Upper lobe of left lung (tissue), 6 donors: ENCODE results near the gene GTPBP3. TPM values are rescaled to one million over a fixed set of nuclear protein-coding genes. Genes with fewer than 3 reads are reported as not detected.

Experiments
- ATAC-seq, 2 donors: fragments of 200-7000 bp; cut with Tn5 transposase; one replicate each; pipeline ENCODE4 v1.9.1; 2022; ENCODE audit warnings: mild to moderate bottlenecking in 2 of 2, moderate library complexity in 2 of 2; ENCODE audit not compliant: low FRiP score in 2 of 2
- DNase-seq, 2 donors: peaks; one replicate each; pipeline ENCODE4 v3.0.0-alpha.2; 2019 to 2020
- H3K27ac ChIP-seq, 4 donors: fragments of 200-600 bp; sonication (generic); one replicate each; pipeline ENCODE4 v1.5.1; 2016 to 2019
- H3K27me3 ChIP-seq, 4 donors: fragments of 200-600 bp; sonication (generic); one replicate each; pipeline ENCODE4 v1.5.1; 2017 to 2019
- H3K36me3 ChIP-seq, 4 donors: fragments of 200-600 bp; sonication (generic); one replicate each; pipeline ENCODE4 v1.5.1; 2016 to 2019
- H3K4me1 ChIP-seq, 4 donors: fragments of 200-600 bp; sonication (generic); one replicate each; pipeline ENCODE4 v1.5.1; 2018 to 2019
- H3K4me3 ChIP-seq, 4 donors: fragments of 200-600 bp; sonication (generic); one replicate each; pipeline ENCODE4 v1.5.1; 2017 to 2019; ENCODE audit warnings: mild to moderate bottlenecking in 2 of 4, moderate library complexity in 1 of 4
- H3K9me3 ChIP-seq, 4 donors: fragments of 200-600 bp; sonication (generic); one replicate each; pipeline ENCODE4 v1.5.1; 2018 to 2019
- EP300 ChIP-seq, 4 donors: sonication (generic); formaldehyde crosslinking; IDR thresholded peaks; one replicate each; pipeline ENCODE4 v1.5.1; 2017; ENCODE audit warnings: antibody characterized with exemption in 4 of 4, control low read depth in 2 of 4
- POLR2A ChIP-seq, 4 donors: fragments of 450-650 bp; IDR thresholded peaks; one replicate each; pipeline ENCODE4 v1.5.1; 2016 to 2017; ENCODE audit warnings: antibody characterized with exemption in 4 of 4, mild to moderate bottlenecking in 2 of 4
- POLR2AphosphoS5 ChIP-seq, 2 donors: sonication (generic); formaldehyde crosslinking; IDR thresholded peaks; one replicate each; pipeline ENCODE4 v1.5.1; 2017; ENCODE audit warnings: antibody characterized with exemption in 2 of 2
- WGBS, 2 donors: methylation state at CpG; one replicate each; pipeline ENCODE4 v1.1.5; 2017 to 2018; 5-methylcytosine and 5-hydroxymethylcytosine counted together
- total RNA-seq, 6 donors: library from RNA; depleted of rRNA in 4 of 6; stranded (reverse); fragments of >200 nt in 4 of 6; gene quantifications; one replicate each; pipeline versions ENCODE4 v1.1.0 to v1.2.1, GENCODE V29; 2016 to 2021
- TF ChIP-seq, protein P1 (sequence below), 6 experiments: fragments of 450-650 bp in 4 of 6; fragments of 200-600 bp in 2 of 6; sonication (generic) in 2 of 6; IDR thresholded peaks; one replicate each; pipeline ENCODE4 v1.5.1; 2016 to 2019; ENCODE audit warnings: antibody characterized with exemption in 6 of 6
- donor health status: DM: no; HTN: no; CAD: no; lungs with moderate emphysema.
- donor health status: DM: no; HTN: yes; CAD: no; lungs with severe emphysema.

GTPBP3 gene
- total RNA-seq, 6 donors from 2014 or later = 14.9 to 95.3 (median 26.4) TPM

DNA sequence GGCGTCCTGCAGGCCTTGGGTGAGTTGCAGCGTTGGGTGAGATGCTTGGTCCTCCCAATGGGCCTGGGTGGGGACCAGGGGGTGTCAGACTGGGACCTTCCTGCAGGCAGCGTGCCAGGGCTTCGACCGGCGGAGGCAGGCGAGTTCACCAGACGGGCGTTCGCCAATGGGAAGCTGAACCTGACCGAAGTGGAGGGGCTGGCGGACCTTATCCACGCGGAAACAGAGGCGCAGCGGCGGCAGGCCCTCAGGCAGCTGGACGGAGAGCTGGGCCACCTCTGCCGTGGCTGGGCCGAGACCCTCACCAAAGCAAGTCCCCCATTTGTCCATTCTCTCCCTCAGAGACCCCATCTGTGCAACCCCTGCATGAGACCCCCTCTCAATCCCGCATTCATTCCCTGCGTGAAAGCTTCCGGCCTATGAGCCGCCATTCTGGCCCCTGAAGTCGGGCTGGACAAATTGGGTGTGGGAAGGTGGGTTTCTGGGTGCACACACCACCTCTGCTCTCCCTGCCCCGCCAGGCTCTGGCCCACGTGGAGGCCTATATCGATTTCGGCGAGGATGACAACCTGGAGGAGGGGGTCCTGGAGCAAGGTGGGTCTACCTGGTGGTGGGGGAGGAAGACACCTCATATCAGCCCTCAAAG is 1.2 kb downstream of the GTPBP3 start:
- WGBS, 2 donors = 92 to 94% methylated on average over 26 to 29 of the region's 30 CpGs
- Histone ChIP-seq H3K4me3 (peak overlapping the region in 3 of 4 donors; percentile 61 to 91 (median 73)), H3K36me3 (peaks cover 0 to 10% (median 4%) of the 10 kb centered on the region in 4 donors)

DNA sequence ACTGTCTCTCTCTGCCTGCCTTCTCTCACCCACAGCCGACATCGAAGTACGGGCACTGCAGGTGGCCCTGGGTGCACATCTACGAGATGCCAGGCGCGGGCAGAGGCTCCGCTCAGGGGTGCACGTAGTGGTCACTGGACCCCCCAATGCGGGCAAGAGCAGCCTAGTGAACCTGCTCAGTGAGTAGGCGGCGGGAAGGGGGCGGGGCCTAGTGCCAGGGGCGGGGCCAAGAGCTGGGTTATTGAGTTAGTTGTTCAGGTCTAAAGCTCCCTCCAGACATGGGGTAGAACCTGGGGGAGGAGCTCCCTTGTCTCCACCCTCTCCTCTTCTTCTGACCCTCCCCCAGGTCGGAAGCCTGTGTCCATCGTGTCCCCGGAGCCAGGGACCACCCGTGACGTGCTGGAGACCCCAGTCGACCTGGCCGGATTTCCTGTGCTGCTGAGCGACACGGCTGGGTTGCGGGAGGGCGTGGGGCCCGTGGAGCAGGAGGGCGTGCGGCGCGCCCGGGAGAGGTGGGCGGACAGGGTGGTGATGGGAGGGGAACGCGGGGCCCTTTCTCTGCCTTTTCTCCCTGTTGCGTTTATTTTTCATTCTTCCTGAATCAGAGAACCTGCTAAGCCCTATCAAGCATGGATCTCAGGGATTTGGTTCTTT is 1.9 kb downstream of the GTPBP3 start:
- 94 to 98% methylated on average over 26 to 34 of the region's 34 CpGs for WGBS, 2 donors
- Histone ChIP-seq H3K4me3 (no peak overlapping the region), H3K27me3 (no peaks in the 10 kb centered on the region), H3K36me3 (peaks cover 0 to 10% (median 4%) of the 10 kb centered on the region in 4 donors), H3K27ac (no peak overlapping the region), H3K4me1 (peaks cover 22 to 34% (median 24%) of the 10 kb centered on the region in 4 donors), H3K9me3 (no peaks in the 10 kb centered on the region)
- ATAC-seq (no peak), DNase-seq (peak in 1 of 2 donors; percentile 89)
- TF ChIP-seq EP300 (IDR thresholded peaks at IDR 0.05) = no peak

More for the DNA sequence above, 1.2 kb downstream of the GTPBP3 start:
- no peak overlapping the region for H3K27ac ChIP-seq
- ATAC-seq (no peak), DNase-seq (peak in 1 of 2 donors; percentile 84)
- H3K27me3 ChIP-seq = no peaks in the 10 kb centered on the region
- TF ChIP-seq, protein P1, sequence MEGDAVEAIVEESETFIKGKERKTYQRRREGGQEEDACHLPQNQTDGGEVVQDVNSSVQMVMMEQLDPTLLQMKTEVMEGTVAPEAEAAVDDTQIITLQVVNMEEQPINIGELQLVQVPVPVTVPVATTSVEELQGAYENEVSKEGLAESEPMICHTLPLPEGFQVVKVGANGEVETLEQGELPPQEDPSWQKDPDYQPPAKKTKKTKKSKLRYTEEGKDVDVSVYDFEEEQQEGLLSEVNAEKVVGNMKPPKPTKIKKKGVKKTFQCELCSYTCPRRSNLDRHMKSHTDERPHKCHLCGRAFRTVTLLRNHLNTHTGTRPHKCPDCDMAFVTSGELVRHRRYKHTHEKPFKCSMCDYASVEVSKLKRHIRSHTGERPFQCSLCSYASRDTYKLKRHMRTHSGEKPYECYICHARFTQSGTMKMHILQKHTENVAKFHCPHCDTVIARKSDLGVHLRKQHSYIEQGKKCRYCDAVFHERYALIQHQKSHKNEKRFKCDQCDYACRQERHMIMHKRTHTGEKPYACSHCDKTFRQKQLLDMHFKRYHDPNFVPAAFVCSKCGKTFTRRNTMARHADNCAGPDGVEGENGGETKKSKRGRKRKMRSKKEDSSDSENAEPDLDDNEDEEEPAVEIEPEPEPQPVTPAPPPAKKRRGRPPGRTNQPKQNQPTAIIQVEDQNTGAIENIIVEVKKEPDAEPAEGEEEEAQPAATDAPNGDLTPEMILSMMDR (IDR thresholded peaks at IDR 0.05) = no peak
- TF ChIP-seq POLR2AphosphoS5 (IDR thresholded peaks at IDR 0.05) (no peak), EP300 (IDR thresholded peaks at IDR 0.05) (no peak), POLR2A (IDR thresholded peaks at IDR 0.05) (no peak)
- peaks cover 28 to 41% (median 30%) of the 10 kb centered on the region in 4 donors for H3K4me1 ChIP-seq
- H3K9me3 ChIP-seq = no peaks in the 10 kb centered on the region

DNA sequence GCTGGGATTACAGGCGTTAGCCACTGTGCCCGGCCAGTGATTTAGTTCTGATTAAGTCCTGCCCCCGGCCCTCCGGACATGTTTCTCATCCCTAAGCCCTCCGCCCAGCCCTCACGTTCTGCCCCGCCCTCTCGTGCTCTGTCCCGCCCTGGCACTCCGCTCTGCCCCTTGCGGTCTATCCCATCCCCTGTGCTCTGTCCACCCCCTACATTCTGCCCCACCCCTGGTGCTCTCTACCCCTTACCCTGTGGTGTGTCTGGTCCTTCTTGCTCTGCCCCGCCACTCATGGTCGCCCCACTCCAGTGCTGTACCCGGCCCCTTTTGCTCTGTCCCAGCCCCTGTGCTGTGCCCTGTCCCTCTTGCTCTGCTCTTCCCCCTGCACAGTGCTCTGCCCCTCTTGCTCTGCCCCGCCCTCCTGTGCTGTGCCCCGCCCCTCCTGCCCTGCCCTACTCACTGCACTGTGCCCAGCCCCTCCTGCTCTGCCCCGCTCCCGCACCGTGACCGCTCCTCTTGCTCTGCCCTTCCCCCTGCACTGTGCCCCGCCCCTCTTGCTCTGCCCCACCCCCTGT is 3.0 kb downstream of the GTPBP3 start:
- Histone ChIP-seq H3K27ac (no peak overlapping the region), H3K4me3 (no peak overlapping the region), H3K9me3 (no peaks in the 10 kb centered on the region), H3K4me1 (peaks cover 16 to 25% (median 17%) of the 10 kb centered on the region in 4 donors), H3K36me3 (peaks cover 0 to 10% (median 4%) of the 10 kb centered on the region in 4 donors), H3K27me3 (no peaks in the 10 kb centered on the region)
- TF ChIP-seq, protein P1 (IDR thresholded peaks at IDR 0.05) = no peak
- no peak for TF ChIP-seq EP300 (IDR thresholded peaks at IDR 0.05)
- no peak for TF ChIP-seq POLR2A (IDR thresholded peaks at IDR 0.05)
- no peak for TF ChIP-seq POLR2AphosphoS5 (IDR thresholded peaks at IDR 0.05)
- DNase-seq (peak in 1 of 2 donors; percentile 84), ATAC-seq (no peak)
- WGBS, 2 donors = 83 to 84% methylated on average over 20 to 21 of the region's 21 CpGs

DNA sequence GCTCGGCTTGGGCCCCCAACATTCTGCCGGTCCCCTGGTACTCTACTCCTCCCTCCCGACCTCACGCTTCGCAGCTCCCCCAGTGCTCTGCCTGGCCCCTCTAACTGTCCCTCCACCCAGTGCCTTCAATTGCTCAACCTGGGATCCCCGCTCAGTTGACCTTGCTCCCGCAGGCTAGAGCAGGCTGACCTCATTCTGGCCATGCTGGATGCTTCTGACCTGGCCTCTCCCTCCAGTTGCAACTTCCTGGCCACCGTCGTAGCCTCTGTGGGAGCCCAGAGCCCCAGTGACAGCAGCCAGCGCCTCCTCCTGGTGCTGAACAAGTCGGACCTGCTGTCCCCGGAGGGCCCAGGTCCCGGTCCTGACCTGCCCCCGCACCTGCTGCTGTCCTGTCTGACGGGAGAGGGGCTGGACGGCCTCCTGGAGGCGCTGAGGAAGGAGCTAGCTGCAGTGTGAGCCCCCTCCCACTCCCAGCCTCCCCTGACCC is 3.6 kb downstream of the GTPBP3 start:
- no peak for TF ChIP-seq EP300 (IDR thresholded peaks at IDR 0.05)
- no peak for TF ChIP-seq POLR2A (IDR thresholded peaks at IDR 0.05)
- no peak for TF ChIP-seq POLR2AphosphoS5 (IDR thresholded peaks at IDR 0.05)
- TF ChIP-seq, protein P1 (IDR thresholded peaks at IDR 0.05) = no peak
- Histone ChIP-seq H3K4me1 (peaks cover 12 to 20% (median 13%) of the 10 kb centered on the region in 4 donors), H3K27me3 (no peaks in the 10 kb centered on the region), H3K4me3 (no peak overlapping the region), H3K27ac (no peak overlapping the region), H3K36me3 (peaks cover 0 to 10% (median 4%) of the 10 kb centered on the region in 4 donors), H3K9me3 (no peaks in the 10 kb centered on the region)
- DNase-seq = peak in 1 of 2 donors; percentile 60
- ATAC-seq = no peak
- 78 to 87% methylated on average over 10 to 13 of the region's 17 CpGs for WGBS, 2 donors

DNA sequence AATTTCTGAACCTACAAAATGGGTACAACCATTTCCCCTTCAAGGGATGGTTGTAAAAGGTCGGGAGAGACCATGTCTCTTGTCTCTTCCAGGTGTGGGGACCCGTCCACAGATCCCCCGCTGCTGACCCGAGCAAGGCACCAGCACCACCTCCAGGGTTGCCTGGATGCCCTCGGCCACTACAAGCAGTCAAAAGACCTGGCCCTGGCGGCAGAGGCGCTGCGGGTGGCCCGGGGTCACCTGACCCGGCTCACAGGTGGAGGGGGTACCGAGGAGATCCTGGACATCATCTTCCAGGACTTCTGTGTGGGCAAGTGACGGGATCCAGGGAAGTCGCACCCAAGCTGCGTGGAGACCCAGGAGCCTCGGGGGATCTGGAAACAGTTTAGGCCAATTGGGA is 4.0 kb downstream of the GTPBP3 start:
- no peaks in the 10 kb centered on the region for H3K9me3 ChIP-seq
- DNase-seq = peak in 1 of 2 donors; percentile 64
- TF ChIP-seq, protein P1 (IDR thresholded peaks at IDR 0.05) = no peak
- no peak for TF ChIP-seq POLR2AphosphoS5 (IDR thresholded peaks at IDR 0.05)
- no peak for TF ChIP-seq EP300 (IDR thresholded peaks at IDR 0.05)
- no peak for TF ChIP-seq POLR2A (IDR thresholded peaks at IDR 0.05)
- no peak overlapping the region for H3K27ac ChIP-seq
- no peak overlapping the region for H3K4me3 ChIP-seq
- H3K27me3 ChIP-seq = no peaks in the 10 kb centered on the region
- ATAC-seq = no peak
- WGBS, 2 donors = 94 to 96% methylated on average over 14 to 15 of the region's 15 CpGs
- H3K36me3 ChIP-seq = peaks cover 0 to 10% (median 4%) of the 10 kb centered on the region in 4 donors
- H3K4me1 ChIP-seq = peaks cover 8 to 20% (median 18%) of the 10 kb centered on the region in 4 donors
